GM20000 (cell line): ENCODE data around the gene HECTD1.

ENCODE experiments used
- DNase-seq: peaks from one replicate; pipeline ENCODE4 v3.0.0; 2012; ENCODE audit warnings: low spot score
- CTCF ChIP-seq: IDR thresholded peaks from 2 replicates; pipeline ENCODE4 v1.5.1; 2012; ENCODE audit warnings: mild to moderate bottlenecking, control low read depth; ENCODE audit errors: extremely low read depth, missing control alignments

The HECTD1 gene

GRCh38 chr14:31161274-31161673 lies 46.3 kb downstream of the HECTD1 start:
- no peak for DNase-seq
- TF ChIP-seq CTCF: no peak

- no peak for TF ChIP-seq CTCF
- no peak for DNase-seq
These were observed 47.8 kb downstream of the HECTD1 start for GRCh38 chr14:31159682-31160296.

GRCh38 chr14:31154956-31155355 lies 52.6 kb downstream of the HECTD1 start:
- DNase-seq: no peak
- TF ChIP-seq CTCF: no peak

- TF ChIP-seq CTCF: no peak
- no peak for DNase-seq
These were observed 65.0 kb downstream of the HECTD1 start for GRCh38 chr14:31142455-31143087.

GRCh38 chr14:31139301-31139847 lies 68.2 kb downstream of the HECTD1 start:
- no peak for TF ChIP-seq CTCF
- DNase-seq: no peak

- no peak for TF ChIP-seq CTCF
- DNase-seq: no peak
These were observed 69.3 kb downstream of the HECTD1 start for GRCh38 chr14:31138301-31138700.

GRCh38 chr14:31137214-31137889 lies 70.2 kb downstream of the HECTD1 start:
- TF ChIP-seq CTCF: no peak
- no peak for DNase-seq
